T-helper 2 cell treated with Interferon-gamma antibody and Interleukin-4, amounts not matched to agents 100 ng/mL and 5 ng/mL, for 36 hours (primary cell): ENCODE data around the gene SPATA13. TPM values are rescaled to one million over a fixed set of nuclear protein-coding genes. Genes with fewer than 3 reads are reported as not detected.

Experiments used
- intact Hi-C: fragments of 100-400 bp; cut with micrococcal nuclease; formaldehyde crosslinking; loops from one replicate; pipeline ENCODE4 v1.15.1; 2023
- total RNA-seq: library from RNA; stranded (reverse); gene quantifications from 2 replicates; pipeline ENCODE4 v1.2.3, GENCODE V29; 2022

The SPATA13 gene
- total RNA-seq, 1 donor from 2014 or later: 48.8 TPM

DNA sequence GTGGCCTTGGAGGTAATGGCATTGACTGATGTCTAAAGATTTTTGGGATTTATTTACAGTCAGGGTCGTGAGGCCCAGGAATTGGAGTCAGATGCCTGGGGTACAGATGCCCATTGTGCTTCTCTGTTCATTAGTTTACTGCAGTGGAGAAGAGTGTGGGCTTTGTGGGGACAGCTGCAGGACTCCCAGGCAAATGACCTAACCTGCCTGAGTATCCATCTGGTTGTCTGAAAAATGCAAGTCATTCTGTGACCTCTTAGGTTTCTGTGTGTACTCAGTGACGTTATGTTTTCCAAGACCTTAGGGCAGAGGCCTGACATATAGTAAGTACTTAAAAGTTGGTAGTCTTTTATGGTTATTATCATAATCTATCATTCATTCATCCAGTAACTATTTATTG is 60.5 kb downstream of the SPATA13 start:
- intact Hi-C loops: no loop called here

DNA sequence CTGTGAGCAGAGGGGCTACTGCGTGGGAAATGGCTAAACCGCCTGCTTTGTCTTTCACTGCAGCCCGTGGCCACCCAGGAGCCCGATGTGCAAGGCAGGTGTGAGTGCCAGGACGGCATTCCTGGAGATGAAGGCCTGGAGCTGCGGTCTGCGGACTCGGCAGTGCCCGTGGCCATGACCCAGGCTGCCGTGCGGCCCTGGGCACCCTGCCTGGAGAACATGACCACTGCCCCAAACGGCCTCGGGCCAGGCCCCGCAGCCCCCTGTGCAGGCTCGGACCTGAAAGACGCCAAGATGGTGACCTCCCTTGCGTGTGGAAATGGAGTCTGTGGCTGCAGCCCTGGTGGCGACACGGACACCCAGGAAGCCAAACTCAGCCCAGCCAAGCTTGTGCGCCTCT is 62.2 kb downstream of the SPATA13 start:
- intact Hi-C loops: no loop called here

DNA sequence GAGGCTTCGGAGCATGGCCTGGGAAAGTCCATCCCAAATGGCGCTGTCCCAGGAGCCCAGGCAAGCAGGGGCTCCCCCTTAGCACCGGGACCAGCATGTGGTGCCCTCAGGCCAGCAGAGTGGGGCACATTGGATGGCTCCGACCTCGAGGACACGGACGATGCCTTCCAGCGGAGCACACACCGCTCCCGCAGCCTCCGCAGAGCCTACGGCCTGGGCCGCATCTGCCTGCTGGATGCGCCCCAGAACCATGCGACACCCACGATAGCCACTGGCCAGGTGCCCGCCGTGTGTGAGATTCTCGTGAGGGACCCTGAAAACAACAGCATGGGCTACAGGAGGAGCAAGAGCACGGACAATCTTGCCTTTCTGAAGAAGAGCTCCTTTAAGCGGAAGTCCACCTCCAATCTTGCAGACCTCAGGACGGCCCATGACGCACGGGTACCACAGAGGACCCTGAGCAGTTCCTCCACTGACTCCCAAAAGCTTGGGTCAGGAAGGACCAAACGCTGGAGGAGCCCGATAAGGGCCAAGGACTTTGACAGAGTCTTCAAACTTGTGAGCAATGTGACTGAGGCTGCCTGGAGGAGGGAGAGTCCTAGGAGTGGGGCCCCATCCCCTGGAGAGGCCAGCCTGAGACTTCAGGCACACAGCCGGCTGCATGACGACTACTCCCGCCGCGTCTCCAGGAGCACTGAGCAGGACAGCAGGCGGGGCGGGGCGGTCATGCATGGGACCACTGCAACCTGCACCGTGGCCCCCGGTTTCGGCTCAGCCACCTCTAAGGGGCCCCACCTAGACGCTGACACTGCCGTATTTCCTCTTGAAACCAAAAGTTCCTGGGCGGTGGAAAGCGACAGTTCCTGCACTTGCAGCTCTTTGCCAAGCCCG is 63.1 kb downstream of the SPATA13 start:
- intact Hi-C loops: no loop called here

DNA sequence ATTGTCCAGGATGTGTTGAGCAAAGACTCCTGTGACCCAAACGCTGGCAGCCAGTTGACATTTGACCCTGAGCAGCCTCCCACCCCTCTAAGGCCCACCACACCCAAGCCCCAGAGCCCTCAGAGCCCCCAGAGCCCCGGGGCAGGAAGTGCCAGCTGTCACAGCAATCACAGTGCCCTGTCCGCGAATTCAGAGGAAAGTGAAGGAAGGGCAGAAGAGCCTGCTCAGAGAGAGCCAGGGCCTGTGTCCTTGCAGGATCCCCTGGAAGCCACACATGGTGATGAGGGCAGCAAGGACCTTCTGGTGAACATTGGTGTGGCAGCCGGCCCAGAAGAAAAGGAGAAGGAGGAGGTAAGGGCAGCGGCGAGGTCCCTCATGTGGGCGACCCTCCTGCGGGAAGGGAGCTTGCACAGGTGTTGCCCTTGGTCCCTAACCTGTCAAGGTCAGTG is 63.7 kb downstream of the SPATA13 start:
- intact Hi-C loops: no loop called here

DNA sequence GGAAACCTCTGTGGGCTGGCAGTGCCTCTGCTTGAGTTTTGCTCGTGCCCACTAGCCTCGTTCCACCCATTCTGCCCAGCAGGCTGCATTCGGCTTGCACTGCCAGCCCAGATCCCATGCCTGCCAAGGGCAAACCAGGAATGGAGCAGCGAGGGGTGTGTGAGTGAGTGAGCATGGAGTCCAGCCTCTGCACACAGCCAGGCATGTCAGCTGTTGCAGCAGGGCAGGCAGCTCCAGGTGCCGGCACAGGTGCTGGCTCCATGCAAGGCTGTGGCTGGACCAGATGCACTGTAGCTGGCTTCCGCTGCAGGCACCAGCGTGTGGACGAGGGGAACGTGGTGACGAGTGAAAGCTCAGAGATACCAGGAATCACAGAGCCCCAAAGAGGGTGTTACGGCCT is 64.5 kb downstream of the SPATA13 start:
- intact Hi-C loops: no loop called here

DNA sequence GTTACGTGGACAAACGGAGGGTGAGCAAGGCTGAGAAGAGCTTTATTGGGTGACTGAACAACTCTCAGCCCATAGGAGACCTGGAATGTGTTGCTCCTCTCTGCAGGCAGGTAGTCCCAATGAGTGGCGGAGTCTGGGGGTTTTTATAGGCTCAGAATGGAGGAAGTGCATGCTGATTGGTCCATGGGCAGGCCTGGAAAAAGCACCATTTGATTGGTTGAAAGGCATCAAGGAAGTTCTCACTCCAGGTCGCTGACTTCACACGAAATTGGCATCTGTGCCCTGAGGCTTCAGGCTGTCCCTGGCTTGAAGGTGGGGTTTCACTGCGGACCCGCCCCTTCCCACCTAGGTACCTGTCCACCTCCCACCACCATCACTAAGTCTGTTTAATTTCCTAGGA is 65.4 kb downstream of the SPATA13 start:
- intact Hi-C loops: no loop called here

DNA sequence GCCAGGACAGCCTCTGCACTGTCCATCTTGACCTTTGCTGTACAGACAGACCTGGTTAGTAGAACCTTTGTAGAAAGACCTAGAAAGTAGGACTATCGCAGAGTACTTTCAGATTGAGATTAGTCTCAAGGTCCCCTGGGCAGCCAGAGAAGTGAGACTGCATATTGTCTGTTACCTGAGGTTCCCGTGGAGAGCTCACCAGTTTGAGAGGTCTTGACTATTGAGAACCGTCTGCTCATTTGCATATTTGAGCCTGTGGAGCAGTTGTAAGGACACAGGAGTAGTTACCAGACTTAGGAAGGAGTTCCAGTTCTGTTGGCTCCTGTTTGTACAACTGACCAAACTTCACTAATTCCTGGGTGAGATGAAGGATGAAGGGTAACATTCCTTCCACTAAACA is 66.2 kb downstream of the SPATA13 start:
- intact Hi-C loops: no loop called here

DNA sequence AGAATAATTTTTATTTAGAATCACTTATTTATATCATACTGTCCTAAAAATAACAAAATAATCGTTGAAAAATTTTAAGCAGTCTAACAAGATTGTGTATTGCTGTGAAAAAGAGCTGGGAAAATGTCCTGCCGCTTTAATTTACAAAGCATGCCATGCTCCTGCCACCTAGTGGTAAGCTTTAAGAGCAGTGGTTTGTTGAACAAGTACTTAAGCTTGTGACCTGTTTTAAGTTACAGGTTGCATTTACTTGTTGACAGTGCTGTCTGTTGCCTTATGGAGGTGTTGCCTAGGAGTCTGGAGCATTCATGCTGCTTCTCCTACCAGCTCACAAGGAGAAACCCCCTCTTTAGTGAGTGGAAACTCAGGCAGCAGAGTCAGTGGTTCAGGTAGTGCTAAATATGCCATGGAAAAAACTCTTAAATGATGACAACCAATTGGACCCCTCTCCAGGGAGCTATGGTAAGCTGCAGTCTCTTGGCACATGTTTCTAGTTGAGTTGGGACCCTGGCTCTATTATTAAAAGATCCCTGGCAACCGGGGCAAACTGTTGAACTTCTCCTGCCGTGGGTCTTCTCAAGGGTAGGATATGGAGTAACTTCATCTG is 68.4 kb downstream of the SPATA13 start:
- intact Hi-C loops: loop anchor here (2.0 kb wide), 2 partner anchors 176 to 208 kb away; no protein-coding TSS in a partner anchor

DNA sequence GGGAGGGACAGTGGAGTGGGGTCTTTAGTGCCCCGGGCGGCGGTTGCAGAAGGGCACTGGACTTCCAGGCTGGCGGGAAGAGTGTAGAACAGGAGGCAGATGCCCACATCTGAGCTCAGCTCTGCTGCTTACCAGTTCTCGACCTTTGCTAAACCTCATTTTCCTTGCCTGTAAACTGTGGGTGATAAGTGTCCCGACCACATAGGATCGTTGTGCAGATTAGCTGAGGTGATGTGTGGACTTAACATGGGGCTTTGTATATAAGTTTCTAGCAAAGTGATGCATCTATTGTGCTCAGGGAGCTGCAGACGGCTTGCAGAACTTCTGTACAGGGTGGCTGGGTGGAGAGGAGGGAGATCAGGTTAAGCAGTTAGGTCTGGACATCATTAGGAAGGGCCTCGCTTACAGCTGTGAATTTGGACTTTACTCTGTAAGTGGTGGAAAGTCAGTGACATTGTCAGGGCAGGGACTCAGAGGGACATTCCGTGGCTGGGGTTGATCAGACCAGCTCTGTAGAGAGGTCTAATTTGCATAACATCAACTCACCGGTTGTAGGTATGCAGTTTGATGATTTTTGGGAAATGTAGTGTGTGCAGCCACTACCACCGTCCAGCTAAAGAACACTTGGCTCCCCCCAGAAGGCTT is 70.0 kb downstream of the SPATA13 start:
- intact Hi-C loops: no loop called here

DNA sequence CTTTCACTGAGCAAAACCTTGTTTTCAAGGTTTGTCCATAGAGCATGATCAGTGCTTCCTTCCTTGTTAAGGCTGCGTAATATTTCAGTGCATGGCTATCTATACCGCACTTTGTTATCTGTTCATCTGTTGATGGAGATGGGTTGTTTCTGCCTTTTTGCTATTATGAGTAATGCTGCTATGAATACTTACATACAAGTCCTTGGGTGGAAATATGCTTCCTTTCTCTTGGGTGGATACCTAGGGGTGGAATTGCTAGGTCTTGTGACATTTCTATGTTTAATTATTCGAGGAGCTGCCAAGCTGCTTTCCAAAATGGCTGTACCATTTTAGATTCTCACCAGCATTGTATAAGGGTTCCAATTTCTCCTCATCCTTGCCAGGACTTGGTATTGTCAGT is 70.9 kb downstream of the SPATA13 start:
- intact Hi-C loops: no loop called here

DNA sequence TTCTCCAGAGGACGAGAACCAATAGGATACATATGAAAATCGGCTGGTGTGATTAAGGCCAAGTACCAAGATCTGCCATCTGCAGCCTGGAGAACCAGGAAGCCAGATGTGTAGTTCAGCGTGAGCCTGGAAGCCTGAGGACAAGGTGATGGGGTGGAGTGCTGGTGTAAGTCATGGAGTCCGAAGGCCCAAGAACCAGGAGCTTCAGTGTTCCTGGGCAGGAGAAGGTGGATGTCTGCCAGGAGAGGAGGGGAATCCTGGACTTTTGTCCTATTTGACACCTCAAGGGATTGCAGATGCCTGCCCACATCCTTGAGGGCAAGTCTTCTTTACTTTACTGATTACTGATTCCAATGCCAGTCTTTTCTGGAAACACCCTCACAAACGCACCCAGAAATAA is 71.5 kb downstream of the SPATA13 start:
- intact Hi-C loops: no loop called here

DNA sequence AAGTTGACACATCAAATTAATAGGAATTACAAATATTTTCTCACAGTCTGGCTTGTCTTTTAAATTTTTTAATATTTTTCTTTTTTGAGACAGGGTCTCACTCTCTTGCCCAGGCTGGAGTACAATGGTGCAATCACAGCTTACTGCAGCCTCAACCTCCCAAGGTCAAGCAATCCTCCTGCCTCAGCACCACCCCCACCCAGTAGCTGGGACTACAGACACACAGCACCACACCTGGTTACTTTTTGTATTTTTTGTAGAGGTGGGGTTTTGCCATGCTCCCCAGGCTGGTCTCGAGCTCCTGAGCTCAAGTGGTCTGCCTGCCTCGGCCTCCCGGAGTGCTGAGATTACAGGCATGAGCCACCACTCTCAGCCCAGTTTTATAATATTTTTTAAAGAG is 72.0 kb downstream of the SPATA13 start:
- intact Hi-C loops: no loop called here

DNA sequence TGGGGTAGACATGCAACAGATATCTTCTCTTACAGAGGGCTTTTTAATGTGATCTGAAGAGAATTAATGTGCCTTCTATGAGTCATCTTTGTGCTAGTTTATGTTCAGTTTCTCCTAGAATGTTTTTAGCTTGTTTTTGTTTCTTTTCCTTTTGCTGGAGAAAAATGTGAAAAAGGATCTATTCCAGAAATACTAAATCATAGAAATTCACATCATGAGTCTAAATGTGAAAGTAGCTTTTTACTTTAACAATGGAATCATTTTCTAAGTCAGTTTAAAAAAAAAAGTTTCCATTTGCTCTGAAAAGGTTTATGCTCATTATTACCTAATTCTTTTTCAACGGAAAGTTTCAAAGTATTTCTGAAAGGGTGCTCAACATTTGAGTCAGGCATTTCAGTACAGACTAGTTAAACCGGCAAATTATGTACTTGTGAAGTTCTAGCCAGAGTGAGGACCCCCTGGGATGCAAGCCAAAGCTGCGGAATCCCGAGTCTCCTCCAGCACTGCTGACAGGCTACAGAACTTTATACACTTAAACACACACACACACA is 72.9 kb downstream of the SPATA13 start:
- intact Hi-C loops: no loop called here

DNA sequence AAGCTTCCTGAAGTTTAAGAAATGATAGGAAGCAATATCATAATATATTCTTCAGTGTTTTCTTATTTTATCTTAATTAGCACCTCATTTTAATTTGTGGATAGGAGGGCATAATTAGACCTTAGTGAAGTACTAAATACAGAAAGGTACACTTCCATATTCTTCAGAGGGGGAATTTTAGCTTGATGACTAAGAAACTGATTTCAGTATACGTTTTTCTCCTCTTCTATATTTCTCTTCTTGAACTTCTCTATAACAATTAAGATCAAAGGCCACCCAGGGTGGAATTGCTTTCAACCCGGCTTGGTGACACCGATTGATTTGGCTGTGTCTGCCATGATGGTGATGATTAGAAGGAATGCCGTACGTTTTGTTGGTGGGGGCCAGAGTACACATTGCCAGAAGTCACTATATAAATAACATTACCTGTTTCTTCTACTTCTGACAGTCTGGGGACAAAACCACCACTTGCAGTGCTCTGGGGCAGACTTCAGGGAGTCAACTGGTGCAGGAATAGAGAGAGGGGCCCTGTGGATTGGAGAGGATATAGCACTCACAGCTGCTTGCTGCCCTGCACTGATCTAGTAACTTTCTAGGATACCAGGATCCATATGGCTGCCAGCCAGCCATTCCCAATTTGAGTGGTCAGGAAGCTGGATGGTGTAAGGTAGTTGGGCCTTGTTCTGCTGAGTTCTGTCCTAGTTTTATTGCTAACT is 73.8 kb downstream of the SPATA13 start:
- intact Hi-C loops: no loop called here

DNA sequence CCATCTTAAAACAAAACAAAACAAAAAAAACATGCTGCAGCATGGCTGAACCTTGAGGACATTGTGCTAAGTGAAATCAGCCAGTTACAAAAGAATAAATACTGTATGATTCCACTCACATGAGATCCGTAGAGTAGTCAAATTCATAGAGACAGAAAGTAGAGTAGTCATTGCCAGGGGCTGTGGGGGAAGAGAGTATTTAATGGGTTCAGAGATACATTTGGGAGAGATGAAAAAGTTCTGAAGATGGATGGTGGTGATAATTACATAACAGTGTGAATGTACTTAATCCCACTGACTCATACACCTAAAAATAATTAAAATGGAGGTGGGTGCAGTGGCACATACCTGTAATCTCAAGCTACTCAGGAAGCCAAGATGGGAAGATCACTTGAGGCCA is 76.8 kb downstream of the SPATA13 start:
- intact Hi-C loops: no loop called here

DNA sequence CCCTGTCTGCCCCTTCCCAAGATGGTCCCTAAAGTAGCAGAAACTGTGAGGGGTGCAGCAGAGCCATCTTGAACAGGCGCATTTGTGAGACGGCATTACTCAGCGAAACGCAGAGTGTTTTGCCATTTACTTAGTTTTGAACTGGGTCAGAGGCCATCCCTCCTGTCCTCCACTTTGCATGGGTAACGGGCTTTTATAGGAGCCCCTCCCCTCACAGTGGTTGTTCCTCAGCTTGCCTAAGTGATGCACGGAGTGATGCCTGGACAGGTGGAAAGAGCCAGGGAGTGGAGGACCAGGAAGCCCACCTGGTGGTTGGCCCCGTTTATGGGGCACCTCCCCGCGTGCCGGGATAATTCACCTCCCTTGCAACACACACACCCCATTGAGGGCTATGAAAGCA is 80.8 kb downstream of the SPATA13 start:
- intact Hi-C loops: no loop called here

DNA sequence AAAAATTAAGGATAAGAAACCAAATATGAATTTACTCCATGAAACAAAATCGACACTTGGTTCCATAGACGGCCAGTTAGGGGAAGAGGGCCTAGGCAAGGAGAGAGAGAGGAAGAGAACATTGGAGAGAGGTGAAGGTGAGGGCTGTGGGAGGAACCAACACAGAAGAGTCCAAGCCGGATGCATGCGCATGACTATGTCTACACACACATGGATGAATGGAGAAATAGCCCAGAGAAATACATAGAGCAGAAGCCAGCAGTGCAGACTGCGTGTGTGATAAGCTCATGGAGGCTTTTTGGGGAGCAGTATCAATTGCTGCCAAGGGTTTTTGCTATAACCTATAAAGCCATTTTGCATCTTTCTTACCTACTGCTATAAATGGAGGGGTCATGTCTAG is 81.6 kb downstream of the SPATA13 start:
- intact Hi-C loops: no loop called here

DNA sequence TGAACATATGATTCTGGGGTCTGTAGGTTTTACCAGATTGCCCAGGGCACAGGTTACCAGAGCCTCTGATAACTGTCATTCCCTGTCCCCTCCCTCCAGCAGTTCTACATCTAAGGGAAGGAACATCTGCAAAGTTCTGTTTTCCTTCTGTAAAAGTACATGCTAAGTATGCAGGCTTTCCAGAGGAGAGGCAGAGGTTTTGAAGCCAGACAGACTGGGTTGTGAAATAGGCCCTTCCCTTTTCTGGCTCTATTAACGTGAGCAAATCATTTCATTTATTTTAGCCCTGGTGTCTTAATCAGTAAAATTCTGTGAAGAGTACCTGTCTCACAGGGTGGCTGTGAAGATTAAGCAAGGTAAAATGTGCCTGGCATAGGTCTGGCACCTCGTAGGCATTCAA is 82.8 kb downstream of the SPATA13 start:
- intact Hi-C loops: no loop called here

DNA sequence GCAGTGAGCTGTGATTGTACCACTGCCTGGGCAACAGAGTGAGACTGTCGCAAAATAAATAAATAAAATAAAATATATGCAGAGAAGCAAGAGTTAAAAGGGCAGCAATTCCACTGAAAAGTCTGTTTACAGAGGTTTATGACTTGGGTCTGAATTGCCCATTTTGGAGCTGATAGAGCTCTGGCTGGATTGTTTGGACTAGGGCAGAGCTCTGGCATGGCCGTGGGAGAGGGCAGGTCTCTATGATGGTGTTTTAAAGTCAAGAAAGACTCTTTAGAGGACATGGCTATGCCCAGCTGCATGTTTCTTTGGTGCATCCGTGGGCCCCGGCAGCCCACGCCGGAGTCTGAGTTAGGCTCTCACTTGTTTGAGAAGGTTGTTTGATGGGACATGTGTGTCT is 84.3 kb downstream of the SPATA13 start:
- intact Hi-C loops: no loop called here

DNA sequence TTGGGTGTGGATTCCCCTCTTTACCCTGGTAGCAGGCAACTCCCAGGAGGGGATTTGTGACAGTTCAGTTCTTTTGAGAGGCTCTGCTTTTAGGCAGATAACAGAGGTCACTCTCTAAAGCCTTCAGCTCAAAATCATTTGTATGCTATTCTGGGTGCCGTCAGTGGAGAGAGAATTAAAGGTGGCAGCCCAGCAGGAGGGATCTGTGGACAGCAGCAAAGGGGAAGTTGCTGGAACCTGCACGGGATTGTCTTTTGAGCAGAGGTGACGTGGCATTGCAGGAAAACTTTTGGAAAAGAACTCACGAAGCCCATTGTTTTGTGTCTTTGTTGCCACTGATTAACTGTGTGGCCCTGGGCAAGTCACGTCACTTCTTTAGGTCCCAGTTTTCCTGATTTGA is 86.5 kb downstream of the SPATA13 start:
- intact Hi-C loops: no loop called here

DNA sequence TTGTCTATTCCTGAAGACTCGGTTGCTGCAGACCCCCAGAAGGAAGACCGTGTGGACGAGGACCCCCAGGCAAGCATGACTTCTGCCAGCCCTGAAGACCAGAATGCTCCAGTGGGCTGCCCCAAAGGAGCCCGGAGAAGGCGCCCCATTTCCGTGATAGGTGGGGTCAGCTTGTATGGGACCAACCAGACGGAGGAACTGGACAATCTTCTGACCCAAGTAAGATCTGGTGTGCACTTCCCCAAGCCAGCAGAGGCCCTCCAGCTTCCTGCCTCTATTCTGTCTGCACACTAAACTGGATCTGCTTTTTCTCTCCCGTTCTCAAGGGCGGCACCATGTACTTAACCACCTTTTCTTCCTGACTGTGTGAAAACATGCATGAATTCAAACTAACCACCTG is 89.1 kb downstream of the SPATA13 start:
- intact Hi-C loops: loop anchor here (5.0 to 10.0 kb wide), 3 partner anchors 263 to 872 kb away; partner anchors contain the start of gene PARP4
